NT2/D1 (cell line): ENCODE data around the gene HPS1.

ENCODE experiments used
- SUZ12 ChIP-seq: IDR thresholded peaks from 2 replicates; pipeline ENCODE4 v1.6.1; 2011; ENCODE audit not compliant: insufficient read length, insufficient read depth; ENCODE audit errors: extremely low read depth
- YY1 ChIP-seq: IDR thresholded peaks from 2 replicates; pipeline ENCODE4 v1.6.1; 2011; ENCODE audit not compliant: insufficient read length, insufficient read depth
- ZNF274 ChIP-seq: IDR thresholded peaks from 2 replicates; pipeline ENCODE4 v1.6.1; 2011; ENCODE audit warnings: mild to moderate bottlenecking, low read depth, low read length

GRCh38 chr10:98418665-98419468, 27.9 kb downstream of the HPS1 start:
- TF ChIP-seq YY1 (no peak), ZNF274 (no peak), SUZ12 (no peak)
